H1 (cell line): ENCODE results near the gene CIRBP. TPM values are rescaled to one million over a fixed set of nuclear protein-coding genes. Genes with fewer than 3 reads are reported as not detected.

Experiments
- CTCF ChIA-PET: fragments of 300-600 bp; sonication (Branson Sonifier 250); formaldehyde crosslinking; loops from one replicate; lab custom pipeline; 2021; ENCODE audit not compliant: partially characterized antibody; lab: Charles Lee
- POLR2A ChIA-PET: fragments of 300-600 bp; sonication (Branson Sonifier 250); formaldehyde crosslinking; loops from one replicate; lab custom pipeline; 2021; ENCODE audit warnings: inconsistent platforms; ENCODE audit not compliant: partially characterized antibody; lab: Charles Lee
- DNase-seq, 2 experiments: peaks; one replicate each; pipeline versions ENCODE4 v3.0.0 to v3.0.0-alpha.2; 2010 to 2022; ENCODE audit warnings: low spot score in 2 of 2, low read depth in 1 of 2, mixed read lengths in 1 of 2
- FAIRE-seq: peaks from 2 replicates; lab custom pipeline; 2011; peaks lifted over from hg19 to GRCh38; lab: Jason Lieb, UNC
- H2AFZ ChIP-seq: 2 replicates; pipeline ENCODE4 v1.8.1; 2012; ENCODE audit warnings: low read length, inconsistent platforms
- H2AK5ac ChIP-seq: 2 replicates; pipeline ENCODE4 v1.6.1; 2013; ENCODE audit warnings: low read depth, low read length
- H2BK120ac ChIP-seq: replicated peaks from 2 replicates; pipeline ENCODE3; 2013; ENCODE audit warnings: low read depth, low read length, inconsistent platforms
- H2BK12ac ChIP-seq: 2 replicates; pipeline ENCODE4 v1.6.1; 2013; ENCODE audit warnings: low read depth, low read length
- H2BK15ac ChIP-seq: 2 replicates; pipeline ENCODE4 v1.6.1; 2013; ENCODE audit warnings: low read length
- H2BK20ac ChIP-seq: 2 replicates; pipeline ENCODE4 v1.6.1; 2013; ENCODE audit warnings: low read length
- H2BK5ac ChIP-seq: 2 replicates; pipeline ENCODE4 v1.6.1; 2013; ENCODE audit warnings: low read depth, low read length
- H3K14ac ChIP-seq: 2 replicates; pipeline ENCODE4 v1.6.1; 2013; ENCODE audit warnings: inconsistent platforms; ENCODE audit not compliant: insufficient read length
- H3K18ac ChIP-seq: 2 replicates; pipeline ENCODE4 v1.6.1; 2013; ENCODE audit warnings: low read length; ENCODE audit errors: extremely low read depth
- H3K23ac ChIP-seq: 2 replicates; pipeline ENCODE4 v1.6.1; 2013; ENCODE audit warnings: inconsistent platforms; ENCODE audit not compliant: insufficient read length
- H3K23me2 ChIP-seq: 2 replicates; pipeline ENCODE4 v1.6.1; 2013; ENCODE audit warnings: low read depth, low read length
- H3K27ac ChIP-seq: 2 replicates; pipeline ENCODE4 v1.6.1; 2011; ENCODE audit warnings: low read depth, low read length, inconsistent platforms
- H3K27me3 ChIP-seq, 4 experiments: replicated peaks in 1 of 4; 1 replicate in 1 of 4; 2 replicates in 3 of 4; pipeline versions ENCODE4 v1.6.1 to v1.8.1; 2011 to 2013; ENCODE audit warnings: low read length in 3 of 4, mild to moderate bottlenecking in 3 of 4, inconsistent platforms in 2 of 4, mixed read lengths in 2 of 4, moderate library complexity in 1 of 4; ENCODE audit not compliant: control insufficient read depth in 3 of 4, insufficient read depth in 3 of 4; ENCODE audit errors: extremely low read depth in 1 of 4
- H3K36me3 ChIP-seq, 4 experiments: 2 replicates each; pipeline versions ENCODE4 v1.6.1 to v1.8.1; 2011 to 2013; ENCODE audit warnings: mild to moderate bottlenecking in 4 of 4, low read length in 3 of 4, moderate library complexity in 2 of 4, control low read depth in 1 of 4, inconsistent platforms in 1 of 4; ENCODE audit not compliant: insufficient read depth in 4 of 4, control insufficient read depth in 2 of 4
- H3K4ac ChIP-seq: replicated peaks from 2 replicates; pipeline ENCODE3; 2013; ENCODE audit warnings: low read length, low read depth, mixed read lengths, inconsistent platforms; ENCODE audit not compliant: insufficient read length
- H3K4me1 ChIP-seq, 4 experiments: replicated peaks in 1 of 4; 1 replicate in 1 of 4; 2 replicates in 3 of 4; pipeline versions ENCODE4 v1.6.1 to v1.8.1; 2011 to 2013; ENCODE audit warnings: low read length in 3 of 4, inconsistent platforms in 2 of 4, mixed read lengths in 1 of 4; ENCODE audit not compliant: insufficient read depth in 4 of 4, control insufficient read depth in 3 of 4
- H3K4me2 ChIP-seq, 2 experiments: 2 replicates each; pipeline versions ENCODE4 v1.6.1 to v1.8.1; 2011 to 2013; ENCODE audit warnings: low read depth in 2 of 2, low read length in 2 of 2, control low read depth in 1 of 2, inconsistent platforms in 1 of 2, mild to moderate bottlenecking in 1 of 2; ENCODE audit not compliant: insufficient read depth in 1 of 2
- H3K4me3 ChIP-seq, 4 experiments: fragments of 200-600, 300-600 bp in 1 of 4; sonication (generic), shearing (Covaris generic), sonication (Bioruptor Twin) in 1 of 4; 2 replicates each; pipeline versions ENCODE4 v1.5.1 to v1.8.1; 2011 to 2016; ENCODE audit warnings: low read length in 4 of 4, low read depth in 3 of 4, control low read depth in 2 of 4, inconsistent platforms in 2 of 4, mild to moderate bottlenecking in 2 of 4, mixed read lengths in 1 of 4, moderate library complexity in 1 of 4; ENCODE audit not compliant: insufficient read depth in 2 of 4; ENCODE audit errors: extremely low read depth in 1 of 4
- H3K56ac ChIP-seq: replicated peaks from 2 replicates; pipeline ENCODE3; 2013; ENCODE audit warnings: low read depth, mild to moderate bottlenecking, mixed read lengths, low read length, inconsistent platforms; ENCODE audit not compliant: insufficient read length
- H3K79me1 ChIP-seq: 2 replicates; pipeline ENCODE4 v1.6.1; 2013; ENCODE audit warnings: low read depth, low read length, control low read depth
- H3K79me2 ChIP-seq, 2 experiments: 2 replicates each; pipeline versions ENCODE4 v1.6.1 to v1.8.1; 2012 to 2013; ENCODE audit warnings: low read length in 2 of 2, mild to moderate bottlenecking in 2 of 2, inconsistent platforms in 1 of 2; ENCODE audit not compliant: insufficient read depth in 2 of 2, control insufficient read depth in 1 of 2
- H3K9ac ChIP-seq, 4 experiments: replicated peaks in 1 of 4; 1 replicate in 1 of 4; 2 replicates in 3 of 4; pipeline versions ENCODE4 v1.6.1 to v1.8.1; 2011 to 2013; ENCODE audit warnings: low read depth in 3 of 4, low read length in 3 of 4, control low read depth in 2 of 4, mild to moderate bottlenecking in 2 of 4, moderate library complexity in 2 of 4, inconsistent platforms in 1 of 4; ENCODE audit errors: extremely low read depth in 1 of 4
- H3K9me3 ChIP-seq, 2 experiments: 2 replicates each; pipeline versions ENCODE4 v1.6.1 to v1.8.1; 2012 to 2013; ENCODE audit warnings: mild to moderate bottlenecking in 2 of 2, moderate library complexity in 2 of 2, control low read depth in 1 of 2, inconsistent platforms in 1 of 2, low read depth in 1 of 2, low read length in 1 of 2, mixed read lengths in 1 of 2; ENCODE audit not compliant: insufficient read depth in 2 of 2
- H4K20me1 ChIP-seq, 2 experiments: replicated peaks in 1 of 2; 2 replicates each; pipeline versions ENCODE3 to v1.8.1; 2011 to 2013; ENCODE audit warnings: inconsistent platforms in 2 of 2, low read length in 2 of 2, mild to moderate bottlenecking in 1 of 2; ENCODE audit not compliant: insufficient read depth in 2 of 2, control insufficient read depth in 1 of 2
- H4K5ac ChIP-seq: 2 replicates; pipeline ENCODE4 v1.6.1; 2013; ENCODE audit warnings: low read length, low read depth, mixed read lengths, inconsistent platforms; ENCODE audit not compliant: insufficient read length
- H4K8ac ChIP-seq: 2 replicates; pipeline ENCODE4 v1.8.0; 2013; ENCODE audit warnings: mild to moderate bottlenecking, moderate library complexity, low read length, inconsistent platforms; ENCODE audit not compliant: insufficient read depth; ENCODE audit errors: extremely low read depth
- H4K91ac ChIP-seq: replicated peaks from 2 replicates; pipeline ENCODE3; 2013; ENCODE audit warnings: low read length, mixed read lengths, inconsistent platforms; ENCODE audit not compliant: insufficient read length
- E2F6 ChIP-seq: IDR thresholded peaks from 2 replicates; pipeline ENCODE4 v1.6.1; 2012; ENCODE audit warnings: inconsistent platforms
- EZH2 ChIP-seq: fragments of 200-600 bp; sonication (generic); IDR thresholded peaks from 2 replicates; pipeline ENCODE4 v1.7.1; 2012; ENCODE audit warnings: low read depth, mild to moderate bottlenecking, moderate library complexity, low read length, inconsistent platforms; ENCODE audit not compliant: severe bottlenecking
- HDAC6 ChIP-seq: IDR thresholded peaks from one replicate; pipeline ENCODE4 v1.7.1; 2012; ENCODE audit warnings: low read depth, mild to moderate bottlenecking, inconsistent platforms, low read length, moderate library complexity
- POLR2AphosphoS5 ChIP-seq: IDR thresholded peaks from 2 replicates; pipeline ENCODE4 v1.6.1; 2011; ENCODE audit warnings: low read depth, low read length
- POU5F1 ChIP-seq: IDR thresholded peaks from 2 replicates; pipeline ENCODE4 v1.6.1; 2011; ENCODE audit warnings: low read depth, mild to moderate bottlenecking, low read length, moderate library complexity
- SP4 ChIP-seq: IDR thresholded peaks from 2 replicates; pipeline ENCODE4 v1.6.1; 2012; ENCODE audit warnings: low read length, inconsistent platforms
- SUZ12 ChIP-seq: fragments of 200-600 bp; sonication (generic); IDR thresholded peaks from 2 replicates; pipeline ENCODE4 v1.6.1; 2012; ENCODE audit warnings: mild to moderate bottlenecking, inconsistent platforms, low read length, moderate library complexity, mixed read lengths
- TAF1 ChIP-seq: IDR thresholded peaks from 2 replicates; pipeline ENCODE4 v1.6.1; 2011; ENCODE audit warnings: mild to moderate bottlenecking, low read depth, low read length
- TAF7 ChIP-seq: optimal IDR thresholded peaks from 2 replicates; pipeline ENCODE3; 2011; ENCODE audit warnings: low read depth, mild to moderate bottlenecking, inconsistent platforms, low read length, moderate library complexity, borderline replicate concordance
- TBP ChIP-seq: IDR thresholded peaks from 2 replicates; pipeline ENCODE4 v1.6.1; 2011; ENCODE audit warnings: low read depth, low read length, improper control_type of control experiment
- WGBS, 2 experiments: shearing (Covaris generic) in 1 of 2; methylation state at CpG; one replicate each; pipeline versions ENCODE4 v1.1.6 to v1.1.7; 2013 to 2015; ENCODE audit warnings: low lambda C conversion rate in 2 of 2, mixed read lengths in 2 of 2, inconsistent platforms in 1 of 2, low coverage in 1 of 2, missing lambda C conversion rate in 1 of 2; ENCODE audit not compliant: insufficient replicate concordance in 2 of 2, insufficient coverage in 1 of 2, insufficient read length in 1 of 2; ENCODE audit errors: extremely low coverage in 1 of 2, missing lambda C conversion rate in 1 of 2; 5-methylcytosine and 5-hydroxymethylcytosine counted together
- polyA plus RNA-seq, 7 experiments: library from polyadenylated mRNA; depleted of rRNA in 3 of 7; stranded (reverse) in 5 of 7; unstranded in 2 of 7; fragments of >200 nt in 5 of 7; fragments of 200-250 nt in 2 of 7; gene quantifications; 1 replicate in 5 of 7; 2 replicates in 1 of 7; 4 replicates in 1 of 7; pipeline versions ENCODE4 v1.2.1 to v1.2.3, GENCODE V29; 2011 to 2013; ENCODE audit warnings: missing spikeins in 2 of 7, mixed read lengths in 2 of 7
- total RNA-seq: library from RNA; stranded (reverse); fragmentation: NEBNext Ultra II Directional; extraction: Animal tissue kit (Norgen Biotek cat#: 25700); gene quantifications from 2 replicates; pipeline ENCODE4 v1.2.1, GENCODE V29; 2021

Gene CIRBP
- total and polyA plus RNA-seq, 2 of the 8 experiments (the other 6 are each of a cell fraction or from before 2014, with no cell fraction given) = 175 to 199 TPM

- H4K20me1 ChIP-seq = peaks cover 0 to 7% of the 10 kb centered on the region in 2 experiments
- no peak overlapping the region for H3K56ac ChIP-seq
- H2BK15ac ChIP-seq = no peak overlapping the region; the same call in 1 of the 2 replicates
- H3K27me3 ChIP-seq = no peaks in the 10 kb centered on the region
- no peak overlapping the region for H2BK20ac ChIP-seq
- no peak overlapping the region for H2AFZ ChIP-seq
- H3K9ac ChIP-seq = no peak overlapping the region
- H2BK5ac ChIP-seq = no peak overlapping the region
- H3K79me2 ChIP-seq = peaks cover 0 to 7% of the 10 kb centered on the region in 2 experiments; a peak in 1 of 4 replicates
- no peaks in the 10 kb centered on the region for H3K9me3 ChIP-seq
- DNase-seq (peak in 1 of 2 experiments; percentile 94), FAIRE-seq (no peak)
- H2BK120ac ChIP-seq = no peak overlapping the region
- H3K27ac ChIP-seq = no peak overlapping the region
- CTCF ChIA-PET = interaction anchor here (0.6 to 7.7 kb wide), 30 partner anchors 8 to 598 kb away, joined by 3 to 212 read pairs (median 4); partner anchors contain the start of genes CIRBP and FAM174C
- H3K14ac ChIP-seq = no peak overlapping the region
- 80% methylated on average over 25 of the region's 33 CpGs; no CpG with 5 or more reads in 1 of the 2 experiments for WGBS, 2 experiments
- no peak overlapping the region for H4K91ac ChIP-seq
- H2AK5ac ChIP-seq = no peak overlapping the region
- H3K18ac ChIP-seq = peak overlapping the region; percentile 32; the same call in 1 of the 2 replicates
- peaks cover 0 to 21% (median 10%) of the 10 kb centered on the region in 4 experiments; a peak in 5 of 7 replicates for H3K4me1 ChIP-seq
- H3K4ac ChIP-seq = no peak overlapping the region
- no peak overlapping the region for H3K4me3 ChIP-seq
- H3K79me1 ChIP-seq = peaks cover 9% of the 10 kb centered on the region
- peak overlapping the region in 1 of 2 experiments; percentile 39; a peak in 1 of 4 replicates for H3K4me2 ChIP-seq
- H3K23me2 ChIP-seq = peaks cover 8% of the 10 kb centered on the region; the same call in 1 of the 2 replicates
- H4K8ac ChIP-seq = 0 out of 2 replicates have a peak overlapping the region, but pooled peaks have one; percentile 29
- no peak overlapping the region for H2BK12ac ChIP-seq
- no peak overlapping the region for H3K23ac ChIP-seq
- POLR2A ChIA-PET = interaction anchor here (0.7 to 10.1 kb wide), 14 partner anchors 9 to 248 kb away, joined by 3 to 355 read pairs (median 4); partner anchors contain the start of genes ARHGAP45, CIRBP, FAM174C and GPX4
- no peaks in the 10 kb centered on the region for H3K36me3 ChIP-seq
- no peak overlapping the region for H4K5ac ChIP-seq
- TF ChIP-seq POU5F1 (no peak), SP4 (no peak), E2F6 (no peak), HDAC6 (no peak), EZH2 (no peak), SUZ12 (no peak), TAF7 (peak; percentile 6), TBP (peak; percentile 41; the same call in 1 of the 2 replicates), TAF1 (no peak), POLR2AphosphoS5 (no peak)
These were observed 25.1 kb upstream of the CIRBP start for GRCh38 chr19:1243768-1244692.
